GM18870 (cell line): ENCODE measurements around the gene NSD2.

Source experiments
- ATAC-seq: cut with Tn5 transposase; IDR thresholded peaks from one replicate; pipeline ENCODE4 v1.9.1; 2021; ENCODE audit warnings: moderate library complexity; ENCODE audit not compliant: unreplicated experiment

Gene NSD2

GRCh38 chr4:1938027-1938426 lies 66.8 kb downstream of the NSD2 start:
- ATAC-seq = no peak

GRCh38 chr4:1939664-1940509 lies 68.7 kb downstream of the NSD2 start:
- no peak for ATAC-seq

GRCh38 chr4:1940566-1940965 lies 69.4 kb downstream of the NSD2 start:
- ATAC-seq = no peak

GRCh38 chr4:1943928-1944327 lies 72.7 kb downstream of the NSD2 start:
- ATAC-seq = no peak

- ATAC-seq = no peak
Observed at GRCh38 chr4:1945124-1945895, 74.1 kb downstream of the NSD2 start.

- no peak for ATAC-seq
Observed at GRCh38 chr4:1945912-1946311, 74.7 kb downstream of the NSD2 start.

- no peak for ATAC-seq
Observed at GRCh38 chr4:1948232-1948631, 77.0 kb downstream of the NSD2 start.

GRCh38 chr4:1948892-1949436 lies 77.8 kb downstream of the NSD2 start:
- ATAC-seq = no peak

- no peak for ATAC-seq
Observed at GRCh38 chr4:1950369-1950768, 79.2 kb downstream of the NSD2 start.

GRCh38 chr4:1952058-1952700 lies 81.0 kb downstream of the NSD2 start:
- no peak for ATAC-seq

- ATAC-seq = no peak
Observed at GRCh38 chr4:1952719-1953118, 81.5 kb downstream of the NSD2 start.

- no peak for ATAC-seq
Observed at GRCh38 chr4:1953335-1953734, 82.1 kb downstream of the NSD2 start.

GRCh38 chr4:1956631-1957030 lies 85.4 kb downstream of the NSD2 start:
- ATAC-seq = no peak

GRCh38 chr4:1958276-1959103 lies 87.3 kb downstream of the NSD2 start:
- ATAC-seq = no peak

- ATAC-seq = no peak
Observed at GRCh38 chr4:1959104-1959384, 87.9 kb downstream of the NSD2 start.

- ATAC-seq = no peak
Observed at GRCh38 chr4:1960170-1960825, 89.1 kb downstream of the NSD2 start.

- ATAC-seq = no peak
Observed at GRCh38 chr4:1961038-1961437, 89.8 kb downstream of the NSD2 start.

- ATAC-seq = no peak
Observed at GRCh38 chr4:1961563-1961962, 90.4 kb downstream of the NSD2 start.

- no peak for ATAC-seq
Observed at GRCh38 chr4:1962980-1963379, 91.8 kb downstream of the NSD2 start.

GRCh38 chr4:1964443-1964842 lies 93.2 kb downstream of the NSD2 start:
- no peak for ATAC-seq
